GM23338 (cell line): ENCODE measurements around the gene ZNF451.

Source experiments
- CREB1 ChIP-seq: fragments of 250-450 bp; sonication (Bioruptor Pico); IDR thresholded peaks from 2 replicates; pipeline ENCODE4 v1.5.0; 2020; ENCODE audit warnings: low read depth, mild to moderate bottlenecking, moderate library complexity
- CTCF ChIP-seq, 2 experiments: fragments of 200-600 bp in 1 of 2; sonication (generic) in 1 of 2; conservative IDR thresholded peaks; 2 replicates each; pipeline versions ENCODE4 v1.5.1 to v1.6.1; 2016 to 2017; ENCODE audit warnings: antibody characterized with exemption in 2 of 2, low read depth in 2 of 2, mild to moderate bottlenecking in 2 of 2, moderate library complexity in 1 of 2
- ETS1 ChIP-seq: IDR thresholded peaks from 2 replicates; pipeline ENCODE4 v1.6.1; 2016; ENCODE audit warnings: antibody characterized with exemption
- EZH2 ChIP-seq: fragments of 200-600 bp; sonication (generic); IDR thresholded peaks from one replicate; pipeline ENCODE4 v1.8.0; 2017; ENCODE audit warnings: antibody characterized with exemption, mild to moderate bottlenecking, low read depth; ENCODE audit not compliant: unreplicated experiment
- EZH2phosphoT487 ChIP-seq: fragments of 200-600 bp; sonication (generic); IDR thresholded peaks from one replicate; pipeline ENCODE4 v1.8.1; 2018; ENCODE audit warnings: antibody characterized with exemption; ENCODE audit not compliant: unreplicated experiment
- POLR2AphosphoS5 ChIP-seq: IDR thresholded peaks from 2 replicates; pipeline ENCODE4 v1.6.1; 2016; ENCODE audit warnings: antibody characterized with exemption, low read depth
- REST ChIP-seq: IDR thresholded peaks from one replicate; pipeline ENCODE4 v1.6.1; 2018; ENCODE audit warnings: antibody characterized with exemption; ENCODE audit not compliant: unreplicated experiment
- ZNF114 ChIP-seq: fragments of 250-450 bp; sonication (Bioruptor Pico); IDR thresholded peaks from 2 replicates; pipeline ENCODE4 v1.5.0; 2020; ENCODE audit warnings: mild to moderate bottlenecking, moderate library complexity
- ZNF331 ChIP-seq: fragments of 250-450 bp; sonication (Bioruptor Pico); IDR thresholded peaks from 2 replicates; pipeline ENCODE4 v1.5.0; 2020; ENCODE audit warnings: low read depth, mild to moderate bottlenecking, moderate library complexity
- ZNF462 ChIP-seq: fragments of 250-450 bp; sonication (Bioruptor Pico); IDR thresholded peaks from 2 replicates; pipeline ENCODE4 v1.5.0; 2020; ENCODE audit warnings: mild to moderate bottlenecking, moderate library complexity

- TF ChIP-seq CTCF (conservative IDR thresholded peaks at IDR 0.05; ENCODE audit: low read depth in 2 of 2) (no peak), REST (no peak), POLR2AphosphoS5 (no peak), CREB1 (CRISPR knock-in tag) (no peak), EZH2phosphoT487 (no peak), ZNF114 (no peak), EZH2 (no peak), ZNF331 (CRISPR knock-in tag) (no peak), ZNF462 (CRISPR knock-in tag) (no peak), ETS1 (no peak)
These were observed 27.8 kb downstream of the ZNF451 start for GRCh38 chr6:57117796-57118195.
